IMR-90 (cell line): ENCODE results near the gene MAG. TPM values are rescaled to one million over a fixed set of nuclear protein-coding genes. Genes with fewer than 3 reads are reported as not detected.

Experiments used
- microRNA-seq, 2 experiments: library from miRNA; stranded (forward) in 1 of 2; unstranded in 1 of 2; fragments of 10-50 nt in 1 of 2; fragments of <30 nt in 1 of 2; gene quantifications in 1 of 2; microRNA quantifications in 1 of 2; one replicate each; pipeline versions ENCODE3 to v1.1.0; 2013 to 2020; ENCODE audit not compliant: insufficient read depth in 1 of 2, insufficient read length in 1 of 2, unreplicated experiment in 1 of 2
- polyA plus RNA-seq, 3 experiments: library from polyadenylated mRNA; depleted of rRNA; stranded (reverse); fragments of >200 nt; gene quantifications; 2 replicates each; pipeline ENCODE4 v1.2.3, GENCODE V29; 2012; ENCODE audit warnings: low replicate concordance in 1 of 3
- total RNA-seq: library from RNA; depleted of rRNA; stranded (reverse); fragments of >200 nt; gene quantifications from 2 replicates; pipeline ENCODE4 v1.2.3, GENCODE V29; 2012; rRNA removed

The MAG gene
- total and polyA plus RNA-seq, 2 of the 4 experiments (the other 2 are of a cell fraction): not detected

Small RNA genes lying within 50 kb of the gene (microRNA-seq; reads per million reads assigned to microRNA genes)
- gene MIR5196 (ENCODE audit: unreplicated experiment): not detected

Other genes starting within 250 kb of the MAG start
- not detected in 2 replicates for gene FXYD3, start 176.3 kb upstream of the MAG start, total RNA-seq
- gene FXYD3, start 176.3 kb upstream of the MAG start, polyA plus RNA-seq (2012; rRNA removed): not detected in 2 replicates
- not detected in 2 replicates for gene LGI4, start 157.1 kb upstream of the MAG start, total RNA-seq
- 0.06 and 0.10 TPM in 2 replicates for gene LGI4, start 157.1 kb upstream of the MAG start, polyA plus RNA-seq (2012; rRNA removed)
- gene FXYD1, start 153.3 kb upstream of the MAG start, total RNA-seq: 0.18 TPM in 1 of 2 replicates, not detected in the other
- 2.7 and 3.9 TPM in 2 replicates for gene FXYD1, start 153.3 kb upstream of the MAG start, polyA plus RNA-seq (2012; rRNA removed)
- not detected in 2 replicates for gene FXYD7, start 148.9 kb upstream of the MAG start, total RNA-seq
- gene FXYD7, start 148.9 kb upstream of the MAG start, polyA plus RNA-seq (2012; rRNA removed): 0.31 and 0.39 TPM in 2 replicates
- gene FXYD5, start 137.4 kb upstream of the MAG start, total RNA-seq: 45.8 and 53.6 TPM in 2 replicates
- gene FXYD5, start 137.4 kb upstream of the MAG start, polyA plus RNA-seq (2012; rRNA removed): 245 and 287 TPM in 2 replicates
- not detected in 2 replicates for gene FAM187B, start 63.4 kb upstream of the MAG start, total RNA-seq
- not detected in 2 replicates for gene FAM187B, start 63.4 kb upstream of the MAG start, polyA plus RNA-seq (2012; rRNA removed)
- gene LSR, start 43.2 kb upstream of the MAG start, total RNA-seq: 0.18 and 0.28 TPM in 2 replicates
- gene LSR, start 43.2 kb upstream of the MAG start, polyA plus RNA-seq (2012; rRNA removed): 0.44 and 0.98 TPM in 2 replicates
- gene USF2, start 23.2 kb upstream of the MAG start, total RNA-seq: 21.3 and 27.5 TPM in 2 replicates
- gene USF2, start 23.2 kb upstream of the MAG start, polyA plus RNA-seq (2012; rRNA removed): 65.6 and 82.5 TPM in 2 replicates
- gene HAMP, start 9.6 kb upstream of the MAG start, total RNA-seq: under 0.01 TPM in 2 replicates
- not detected in 2 replicates for gene HAMP, start 9.6 kb upstream of the MAG start, polyA plus RNA-seq (2012; rRNA removed)
- gene CD22, start 37.0 kb downstream of the MAG start, total RNA-seq: 0.18 TPM in 1 of 2 replicates, not detected in the other
- 0.22 TPM in 2 replicates for gene CD22, start 37.0 kb downstream of the MAG start, polyA plus RNA-seq (2012; rRNA removed)
- not detected in 2 replicates for gene FFAR1, start 55.7 kb downstream of the MAG start, total RNA-seq
- gene FFAR1, start 55.7 kb downstream of the MAG start, polyA plus RNA-seq (2012; rRNA removed): not detected in 2 replicates
- not detected in 2 replicates for gene FFAR3, start 66.3 kb downstream of the MAG start, total RNA-seq
- gene FFAR3, start 66.3 kb downstream of the MAG start, polyA plus RNA-seq (2012; rRNA removed): not detected in 2 replicates
- gene GPR42, start 78.9 kb downstream of the MAG start, total RNA-seq: not detected in 2 replicates
- gene GPR42, start 78.9 kb downstream of the MAG start, polyA plus RNA-seq (2012; rRNA removed): not detected in 2 replicates
- not detected in 2 replicates for gene FFAR2, start 156.1 kb downstream of the MAG start, total RNA-seq
- not detected in 2 replicates for gene FFAR2, start 156.1 kb downstream of the MAG start, polyA plus RNA-seq (2012; rRNA removed)
- not detected in 2 replicates for gene KRTDAP, start 198.3 kb downstream of the MAG start, total RNA-seq
- gene KRTDAP, start 198.3 kb downstream of the MAG start, polyA plus RNA-seq (2012; rRNA removed): not detected in 2 replicates
- 0.28 and 0.36 TPM in 2 replicates for gene DMKN, start 221.5 kb downstream of the MAG start, total RNA-seq
- gene DMKN, start 221.5 kb downstream of the MAG start, polyA plus RNA-seq (2012; rRNA removed): 2.2 and 2.4 TPM in 2 replicates
- gene SBSN, start 236.2 kb downstream of the MAG start, total RNA-seq: 0.56 and 0.72 TPM in 2 replicates
- gene SBSN, start 236.2 kb downstream of the MAG start, polyA plus RNA-seq (2012; rRNA removed): 6.4 and 6.9 TPM in 2 replicates
- gene GAPDHS, start 241.3 kb downstream of the MAG start, total RNA-seq: not detected in 2 replicates
- not detected in 2 replicates for gene GAPDHS, start 241.3 kb downstream of the MAG start, polyA plus RNA-seq (2012; rRNA removed)